Glutamatergic neuron (in vitro differentiated cells): ENCODE data around the gene PPM1L. TPM values are rescaled to one million over a fixed set of nuclear protein-coding genes. Genes with fewer than 3 reads are reported as not detected.

Experiments
- DNase-seq: peaks from one replicate; pipeline ENCODE4 v3.0.0; 2022
- H3K27ac Mint-ChIP-seq: one replicate; pipeline ENCODE4 v1.8.0; 2020; ENCODE audit warnings: mild to moderate bottlenecking, mixed read lengths, inconsistent platforms; ENCODE audit not compliant: unreplicated experiment
- H3K27me3 Mint-ChIP-seq: one replicate; pipeline ENCODE4 v1.8.0; 2020; ENCODE audit warnings: mild to moderate bottlenecking, moderate library complexity, mixed read lengths, inconsistent platforms; ENCODE audit not compliant: unreplicated experiment
- H3K36me3 Mint-ChIP-seq: one replicate; pipeline ENCODE4 v1.8.0; 2020; ENCODE audit warnings: mild to moderate bottlenecking, mixed read lengths, inconsistent platforms; ENCODE audit not compliant: unreplicated experiment
- H3K4me1 Mint-ChIP-seq: one replicate; pipeline ENCODE4 v1.8.0; 2020; ENCODE audit warnings: mild to moderate bottlenecking, low read depth, mixed read lengths, inconsistent platforms; ENCODE audit not compliant: unreplicated experiment
- H3K4me3 Mint-ChIP-seq: one replicate; pipeline ENCODE4 v1.8.0; 2020; ENCODE audit warnings: mild to moderate bottlenecking, mixed read lengths, inconsistent platforms; ENCODE audit not compliant: unreplicated experiment
- H3K9me3 Mint-ChIP-seq: one replicate; pipeline ENCODE4 v1.8.0; 2020; ENCODE audit warnings: mild to moderate bottlenecking, moderate library complexity, mixed read lengths, inconsistent platforms; ENCODE audit not compliant: unreplicated experiment
- total RNA-seq: library from RNA; stranded (reverse); fragmentation: NEBNext Ultra II Directional; extraction: Animal tissue kit (Norgen Biotek cat#: 25700); gene quantifications from one replicate; pipeline ENCODE4 v1.2.1, GENCODE V29; 2021; ENCODE audit not compliant: unreplicated experiment
- TF ChIP-seq, protein P1 (sequence below): fragments of 200-600 bp; sonication (generic); IDR thresholded peaks from one replicate; pipeline ENCODE4 v1.5.0; 2021; ENCODE audit not compliant: partially characterized antibody, unreplicated experiment

Gene PPM1L
- total RNA-seq, 1 donor from 2014 or later: 81.4 TPM

DNA sequence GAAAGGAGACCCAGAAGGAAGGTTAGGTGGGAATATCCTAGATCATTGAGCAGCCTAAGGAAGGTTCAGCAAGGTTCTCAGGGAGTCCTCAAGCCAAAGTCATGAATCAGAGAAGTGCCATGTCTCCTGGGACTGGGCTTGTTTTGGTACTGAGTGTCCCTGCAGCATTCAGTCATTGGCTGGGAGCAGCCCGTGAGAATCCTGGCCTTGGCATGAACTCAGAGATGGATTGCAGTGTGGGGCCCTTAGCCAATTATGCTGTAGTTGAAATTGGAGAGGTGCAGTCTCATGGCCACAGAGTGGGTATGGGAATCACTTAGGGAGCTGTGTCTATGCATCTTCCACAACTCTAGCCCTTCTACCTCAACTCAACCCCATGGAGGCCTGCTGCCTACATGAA, 17.0 kb upstream of the PPM1L start:
- TF ChIP-seq, protein P1, sequence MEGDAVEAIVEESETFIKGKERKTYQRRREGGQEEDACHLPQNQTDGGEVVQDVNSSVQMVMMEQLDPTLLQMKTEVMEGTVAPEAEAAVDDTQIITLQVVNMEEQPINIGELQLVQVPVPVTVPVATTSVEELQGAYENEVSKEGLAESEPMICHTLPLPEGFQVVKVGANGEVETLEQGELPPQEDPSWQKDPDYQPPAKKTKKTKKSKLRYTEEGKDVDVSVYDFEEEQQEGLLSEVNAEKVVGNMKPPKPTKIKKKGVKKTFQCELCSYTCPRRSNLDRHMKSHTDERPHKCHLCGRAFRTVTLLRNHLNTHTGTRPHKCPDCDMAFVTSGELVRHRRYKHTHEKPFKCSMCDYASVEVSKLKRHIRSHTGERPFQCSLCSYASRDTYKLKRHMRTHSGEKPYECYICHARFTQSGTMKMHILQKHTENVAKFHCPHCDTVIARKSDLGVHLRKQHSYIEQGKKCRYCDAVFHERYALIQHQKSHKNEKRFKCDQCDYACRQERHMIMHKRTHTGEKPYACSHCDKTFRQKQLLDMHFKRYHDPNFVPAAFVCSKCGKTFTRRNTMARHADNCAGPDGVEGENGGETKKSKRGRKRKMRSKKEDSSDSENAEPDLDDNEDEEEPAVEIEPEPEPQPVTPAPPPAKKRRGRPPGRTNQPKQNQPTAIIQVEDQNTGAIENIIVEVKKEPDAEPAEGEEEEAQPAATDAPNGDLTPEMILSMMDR: no peak
- Mint-ChIP-seq H3K27me3 (no peaks in the 10 kb centered on the region), H3K4me1 (no peaks in the 10 kb centered on the region), H3K36me3 (no peaks in the 10 kb centered on the region), H3K4me3 (no peak overlapping the region), H3K27ac (no peak overlapping the region), H3K9me3 (no peaks in the 10 kb centered on the region)
- no peak for DNase-seq

DNA sequence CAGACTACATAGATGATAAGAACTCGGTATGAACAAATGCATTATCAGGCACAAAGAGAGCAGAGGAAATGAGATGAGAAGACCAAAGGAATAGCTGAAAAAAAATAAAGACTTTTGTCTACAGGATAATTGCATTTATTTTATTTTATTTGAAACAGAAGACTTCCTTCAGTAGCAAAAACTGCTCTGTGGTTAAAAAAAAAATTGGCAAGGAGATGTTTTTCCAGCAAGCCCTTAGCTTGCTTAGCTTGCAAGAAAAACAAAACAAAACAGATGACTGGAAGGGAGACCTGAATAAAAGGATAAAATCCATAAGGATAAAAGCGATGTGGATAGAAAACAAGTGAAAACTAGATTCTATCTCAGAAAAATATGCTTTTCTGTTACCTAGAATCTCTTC, 9.1 kb upstream of the PPM1L start:
- no peak for DNase-seq
- Mint-ChIP-seq H3K36me3 (no peaks in the 10 kb centered on the region), H3K9me3 (no peaks in the 10 kb centered on the region), H3K27me3 (no peaks in the 10 kb centered on the region), H3K4me1 (no peaks in the 10 kb centered on the region), H3K4me3 (no peak overlapping the region), H3K27ac (no peak overlapping the region)
- TF ChIP-seq, protein P1: no peak

DNA sequence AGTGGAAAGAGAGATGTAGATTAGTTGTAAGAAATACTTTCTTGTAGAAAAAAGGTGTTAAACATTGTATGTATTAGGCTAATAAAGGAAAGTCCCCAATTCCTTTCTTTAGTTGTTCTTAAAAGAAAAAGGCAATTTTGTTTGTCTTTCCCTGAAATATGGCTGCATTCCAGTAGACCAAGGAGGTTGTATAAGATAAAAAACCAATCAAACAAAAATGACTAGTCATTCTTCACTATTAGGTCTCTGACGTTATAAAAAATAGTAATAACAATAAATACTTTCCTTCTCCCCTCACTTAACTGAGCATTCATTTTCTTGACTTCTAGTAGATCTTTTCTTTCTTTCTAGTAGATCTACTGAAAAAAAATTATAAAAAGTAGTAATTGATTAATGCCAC, 8.6 kb upstream of the PPM1L start:
- no peak overlapping the region for H3K27ac Mint-ChIP-seq
- no peaks in the 10 kb centered on the region for H3K36me3 Mint-ChIP-seq
- H3K27me3 Mint-ChIP-seq: no peaks in the 10 kb centered on the region
- H3K4me1 Mint-ChIP-seq: no peaks in the 10 kb centered on the region
- H3K9me3 Mint-ChIP-seq: no peaks in the 10 kb centered on the region
- TF ChIP-seq, protein P1: no peak
- no peak for DNase-seq
- H3K4me3 Mint-ChIP-seq: no peak overlapping the region

DNA sequence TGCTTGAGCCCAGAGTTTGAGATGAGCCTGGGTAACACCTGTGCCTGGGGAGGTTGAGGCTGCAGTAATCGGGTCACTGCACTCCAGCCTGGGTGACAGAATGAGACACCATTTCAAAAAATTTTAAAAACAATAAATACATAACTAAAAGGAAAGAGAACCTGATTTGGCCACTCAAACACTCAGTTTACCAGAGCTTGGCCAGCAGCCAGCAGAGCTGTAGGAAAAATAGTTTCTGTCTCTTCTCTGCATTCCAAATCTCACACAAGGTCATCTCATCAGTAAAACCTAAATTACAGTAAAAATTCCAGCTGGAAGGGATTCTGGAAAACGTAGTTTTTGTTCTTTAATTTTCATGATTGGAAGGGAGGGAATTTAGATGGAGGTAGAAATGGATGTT, 7.8 kb upstream of the PPM1L start:
- no peaks in the 10 kb centered on the region for H3K27me3 Mint-ChIP-seq
- H3K9me3 Mint-ChIP-seq: no peaks in the 10 kb centered on the region
- H3K4me1 Mint-ChIP-seq: no peaks in the 10 kb centered on the region
- DNase-seq: no peak
- no peak overlapping the region for H3K27ac Mint-ChIP-seq
- no peak overlapping the region for H3K4me3 Mint-ChIP-seq
- no peaks in the 10 kb centered on the region for H3K36me3 Mint-ChIP-seq
- TF ChIP-seq, protein P1: no peak

DNA sequence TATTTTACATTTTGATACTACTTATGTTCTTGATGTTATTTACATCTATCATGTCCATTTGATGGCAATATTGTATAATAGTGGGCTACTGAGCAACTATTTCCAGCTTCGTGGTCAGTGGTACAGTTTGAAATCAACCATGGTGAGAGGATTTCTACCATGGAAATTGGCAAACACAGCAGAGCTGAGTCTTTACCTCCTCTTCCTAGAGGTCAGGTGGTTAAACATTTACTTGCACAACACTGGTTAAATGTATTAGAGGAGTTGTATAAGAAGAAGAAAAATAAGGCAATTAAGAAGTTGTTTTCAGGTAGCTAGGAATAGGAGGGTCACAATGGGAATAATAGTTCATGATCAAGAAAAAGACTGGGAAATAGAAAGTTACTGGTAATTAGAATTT, 7.2 kb upstream of the PPM1L start:
- Mint-ChIP-seq H3K9me3 (no peaks in the 10 kb centered on the region), H3K4me1 (peaks cover 4% of the 10 kb centered on the region), H3K36me3 (no peaks in the 10 kb centered on the region), H3K27ac (no peak overlapping the region), H3K4me3 (no peak overlapping the region), H3K27me3 (no peaks in the 10 kb centered on the region)
- TF ChIP-seq, protein P1: no peak
- no peak for DNase-seq
